ENCODE measurements around the gene RAD51B.

Gene RAD51B

GRCh38 chr14:68234101-68234905 is 414.7 kb downstream of the RAD51B start:
- no peak overlapping the region for H3K4me3 ChIP-seq (replicated peaks in 1 of 2; ENCODE audit: low read depth in 2 of 2, low read length in 2 of 2)
- TF ChIP-seq CTCF (IDR thresholded peaks at IDR 0.05; ENCODE audit: low read depth, low read length) = no peak
- DNase-seq (ENCODE audit: low read depth in 2 of 2) = no peak

GRCh38 chr14:68235011-68235410 is 415.4 kb downstream of the RAD51B start:
- no peak for TF ChIP-seq CTCF (IDR thresholded peaks at IDR 0.05; ENCODE audit: low read depth, low read length)
- H3K4me3 ChIP-seq (replicated peaks in 1 of 2; ENCODE audit: low read depth in 2 of 2, low read length in 2 of 2) = no peak overlapping the region
- DNase-seq (ENCODE audit: low read depth in 2 of 2) = peak in 1 of 2 donors; percentile 40

GRCh38 chr14:68236582-68237458 is 417.2 kb downstream of the RAD51B start:
- TF ChIP-seq CTCF (IDR thresholded peaks at IDR 0.05; ENCODE audit: low read depth, low read length) = no peak
- H3K4me3 ChIP-seq (replicated peaks in 1 of 2; ENCODE audit: low read depth in 2 of 2, low read length in 2 of 2) = no peak overlapping the region
- DNase-seq (ENCODE audit: low read depth in 2 of 2) = no peak

- no peak for TF ChIP-seq CTCF (IDR thresholded peaks at IDR 0.05; ENCODE audit: low read depth, low read length)
- H3K4me3 ChIP-seq (replicated peaks in 1 of 2; ENCODE audit: low read depth in 2 of 2, low read length in 2 of 2) = no peak overlapping the region
- DNase-seq (ENCODE audit: low read depth in 2 of 2) = no peak
These were observed 419.0 kb downstream of the RAD51B start for GRCh38 chr14:68238551-68238950.

- TF ChIP-seq CTCF (IDR thresholded peaks at IDR 0.05; ENCODE audit: low read depth, low read length) = no peak
- no peak for DNase-seq (ENCODE audit: low read depth in 2 of 2)
- H3K4me3 ChIP-seq (replicated peaks in 1 of 2; ENCODE audit: low read depth in 2 of 2, low read length in 2 of 2) = no peak overlapping the region
These were observed 419.4 kb downstream of the RAD51B start for GRCh38 chr14:68238976-68239375.

GRCh38 chr14:68239988-68240771 is 420.6 kb downstream of the RAD51B start:
- H3K4me3 ChIP-seq (replicated peaks in 1 of 2; ENCODE audit: low read depth in 2 of 2, low read length in 2 of 2) = no peak overlapping the region
- DNase-seq (ENCODE audit: low read depth in 2 of 2) = no peak
- no peak for TF ChIP-seq CTCF (IDR thresholded peaks at IDR 0.05; ENCODE audit: low read depth, low read length)

Measured in cardiac fibroblast (primary cell).